ENCODE results near the gene NSMCE4A. TPM values are rescaled to one million over a fixed set of nuclear protein-coding genes. Genes with fewer than 3 reads are reported as not detected.
"Not testable (repeated sequence)": the region's sequence is repeated elsewhere in the genome, so short reads cannot be mapped to it uniquely, and the experiment has no call there.

Gene NSMCE4A, protein sequence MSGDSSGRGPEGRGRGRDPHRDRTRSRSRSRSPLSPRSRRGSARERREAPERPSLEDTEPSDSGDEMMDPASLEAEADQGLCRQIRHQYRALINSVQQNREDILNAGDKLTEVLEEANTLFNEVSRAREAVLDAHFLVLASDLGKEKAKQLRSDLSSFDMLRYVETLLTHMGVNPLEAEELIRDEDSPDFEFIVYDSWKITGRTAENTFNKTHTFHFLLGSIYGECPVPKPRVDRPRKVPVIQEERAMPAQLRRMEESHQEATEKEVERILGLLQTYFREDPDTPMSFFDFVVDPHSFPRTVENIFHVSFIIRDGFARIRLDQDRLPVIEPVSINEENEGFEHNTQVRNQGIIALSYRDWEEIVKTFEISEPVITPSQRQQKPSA
- total RNA-seq, result 30.7 and 31.2 TPM in 2 replicates

DNA sequence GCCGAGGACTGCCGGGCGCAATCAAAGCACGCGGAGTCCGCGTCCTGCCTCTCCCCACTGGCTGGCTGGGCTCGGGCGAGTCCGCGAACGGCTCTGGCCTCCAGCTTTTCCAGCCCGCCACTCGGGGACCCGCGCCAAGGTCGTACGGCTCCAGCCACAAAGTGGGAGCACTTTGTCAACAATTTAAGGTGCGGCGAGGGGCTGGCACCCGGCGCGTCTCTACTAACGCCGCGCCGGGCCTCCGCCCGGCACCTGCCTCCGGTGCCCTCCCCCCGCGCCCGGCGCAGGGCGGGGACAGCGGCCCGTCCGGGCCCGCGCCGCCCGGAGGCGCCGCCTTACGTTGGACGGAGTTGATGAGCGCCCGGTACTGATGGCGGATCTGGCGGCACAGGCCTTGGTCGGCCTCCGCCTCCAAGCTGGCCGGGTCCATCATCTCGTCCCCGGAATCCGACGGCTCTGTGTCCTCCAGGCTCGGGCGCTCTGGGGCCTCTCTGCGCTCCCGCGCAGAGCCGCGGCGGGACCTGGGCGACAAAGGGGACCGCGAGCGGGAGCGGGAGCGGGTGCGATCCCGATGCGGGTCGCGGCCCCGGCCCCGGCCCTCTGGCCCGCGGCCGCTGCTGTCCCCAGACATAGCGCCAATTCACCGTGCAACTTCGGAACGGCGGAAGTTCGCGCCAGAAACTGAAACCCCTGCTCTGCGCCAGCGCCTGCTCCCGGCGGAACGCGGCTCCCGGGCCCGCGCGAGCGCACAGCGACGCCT is at the start of gene NSMCE4A:
NSMCE4A (minus strand) TSS at position 683 of the 760 bp plus-strand sequence; CDS start at position 631, 52 bp downstream.
- peak; percentile 84 to 89 for DNase-seq (ENCODE audit: low read depth in 2 of 2)

DNA sequence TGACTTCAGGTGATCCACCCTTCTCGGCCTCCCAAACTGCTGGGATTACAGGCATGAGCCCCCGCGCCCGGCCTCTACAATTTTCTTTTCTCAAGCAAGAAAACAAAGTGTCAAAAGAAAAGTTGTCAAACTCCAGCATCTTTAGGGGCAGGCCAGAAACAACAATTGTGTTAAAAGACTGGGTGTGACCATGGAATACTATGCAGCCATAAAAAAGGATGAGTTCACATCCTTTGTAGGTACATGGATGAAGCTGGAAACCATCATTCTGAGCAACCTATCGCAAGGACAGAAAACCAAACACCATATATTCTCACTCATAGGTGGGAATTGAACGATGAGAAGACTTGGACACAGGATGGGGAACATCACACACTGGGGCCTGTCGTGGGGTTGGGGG is 48.2 kb upstream of the NSMCE4A start:
- not testable (repeated sequence) for DNase-seq (ENCODE audit: low read depth in 2 of 2)

DNA sequence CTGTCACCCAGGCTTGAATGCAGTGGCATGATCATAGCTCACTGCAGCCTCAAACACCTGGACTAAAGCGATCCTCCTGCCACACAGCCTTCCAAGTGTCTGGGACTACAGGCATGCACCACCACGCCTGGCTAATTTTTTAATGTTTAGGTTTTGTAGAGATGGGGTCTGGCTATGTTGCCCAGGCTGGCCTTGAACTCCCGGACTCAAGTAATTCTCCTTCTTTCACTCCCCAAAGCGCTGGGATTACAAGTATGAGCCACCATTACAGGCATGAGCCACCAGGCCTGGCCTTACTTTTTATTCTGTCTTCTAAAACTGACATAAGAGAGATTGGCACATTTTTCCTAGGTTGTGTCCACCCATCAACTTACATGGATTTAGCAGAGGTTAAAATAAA is 47.3 kb upstream of the NSMCE4A start:
- DNase-seq (ENCODE audit: low read depth in 2 of 2), result no peak

DNA sequence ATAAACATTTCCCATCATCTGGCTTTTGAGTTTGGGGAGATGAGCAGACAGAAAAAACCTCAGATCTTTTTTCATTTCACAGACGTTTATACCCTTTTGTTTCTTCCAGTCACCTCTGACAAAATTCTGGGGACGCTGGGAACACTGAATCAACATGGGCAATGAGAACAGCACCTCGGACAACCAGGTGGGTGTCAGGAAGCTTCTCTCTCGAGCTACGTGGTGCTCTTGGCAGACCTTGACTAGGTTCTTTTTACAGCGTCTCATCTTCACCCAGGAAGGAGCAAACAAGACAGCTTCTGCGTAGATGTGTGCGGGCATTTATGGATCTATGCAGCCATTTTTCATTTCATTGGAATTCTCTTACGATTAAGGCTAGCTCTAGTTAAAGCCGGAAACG is 46.8 kb upstream of the NSMCE4A start:
- no peak for DNase-seq (ENCODE audit: low read depth in 2 of 2)

DNA sequence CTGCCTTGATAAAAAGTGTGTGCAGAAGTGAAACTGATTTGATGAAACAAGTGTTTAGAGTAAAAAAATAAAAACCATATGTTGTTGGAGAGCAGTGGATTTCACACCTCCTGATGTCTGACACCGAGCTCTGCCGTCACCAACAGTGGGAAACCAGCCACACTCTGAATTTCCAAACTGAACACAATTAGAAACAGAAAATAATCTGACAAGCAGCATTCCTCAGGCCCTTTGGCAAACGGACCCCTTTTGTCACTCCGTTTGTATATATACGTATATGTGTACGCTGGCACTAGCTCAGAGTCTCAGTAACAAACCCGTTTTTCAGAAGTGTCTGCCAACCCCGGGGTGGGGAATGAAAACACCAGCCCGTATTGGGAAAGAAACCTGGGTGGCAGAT is 46.4 kb upstream of the NSMCE4A start:
- DNase-seq (ENCODE audit: low read depth in 2 of 2), result peak in 1 of 2 donors; percentile 5

DNA sequence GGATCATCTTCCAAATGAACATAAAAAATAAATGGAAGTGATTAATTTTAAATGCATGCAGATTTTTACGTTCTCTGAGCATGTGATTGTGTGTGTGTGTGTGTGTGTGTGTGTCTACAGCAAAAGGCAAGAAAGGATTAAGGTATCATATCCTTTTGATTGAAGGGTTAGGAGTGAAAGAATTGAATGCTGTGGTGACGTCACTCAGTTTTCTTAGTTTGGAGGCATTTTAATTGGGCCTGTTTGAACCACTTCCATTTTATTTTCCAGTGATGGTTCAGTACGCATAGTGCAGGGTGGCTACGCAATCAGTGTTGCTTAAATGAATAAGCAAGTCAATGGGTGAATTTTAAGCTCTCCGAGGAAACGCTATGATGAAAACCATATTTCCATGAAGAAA is 45.2 kb upstream of the NSMCE4A start:
- no peak for DNase-seq (ENCODE audit: low read depth in 2 of 2)

DNA sequence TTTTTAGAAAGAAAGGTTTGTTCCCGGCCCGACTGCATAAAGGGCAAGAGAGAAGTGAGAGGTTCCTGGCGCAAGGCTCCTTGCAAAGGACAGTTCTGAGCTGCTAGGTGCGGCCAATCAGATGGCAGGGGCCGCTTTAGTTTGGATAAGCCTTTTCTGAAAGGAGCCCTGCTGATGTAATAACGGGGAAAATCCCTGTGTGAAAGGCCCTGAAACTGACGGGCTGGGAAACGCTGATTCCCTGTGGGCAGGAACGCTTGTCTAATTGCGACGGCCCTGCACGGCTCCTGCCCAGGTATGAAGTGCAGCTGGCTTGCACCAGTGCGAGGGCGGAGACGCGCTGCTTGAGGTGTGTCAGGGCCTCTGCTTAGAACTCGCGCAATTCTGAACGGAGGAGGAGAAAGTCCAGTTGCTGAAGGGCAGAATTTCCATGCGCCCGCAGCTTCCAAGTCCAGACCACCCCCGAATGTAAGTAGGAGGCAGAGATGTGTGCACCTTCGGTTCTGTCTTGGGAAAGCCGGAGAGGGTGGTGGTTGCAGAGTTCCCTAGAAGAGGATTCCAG is 44.5 kb upstream of the NSMCE4A start:
- no peak for DNase-seq (ENCODE audit: low read depth in 2 of 2)

DNA sequence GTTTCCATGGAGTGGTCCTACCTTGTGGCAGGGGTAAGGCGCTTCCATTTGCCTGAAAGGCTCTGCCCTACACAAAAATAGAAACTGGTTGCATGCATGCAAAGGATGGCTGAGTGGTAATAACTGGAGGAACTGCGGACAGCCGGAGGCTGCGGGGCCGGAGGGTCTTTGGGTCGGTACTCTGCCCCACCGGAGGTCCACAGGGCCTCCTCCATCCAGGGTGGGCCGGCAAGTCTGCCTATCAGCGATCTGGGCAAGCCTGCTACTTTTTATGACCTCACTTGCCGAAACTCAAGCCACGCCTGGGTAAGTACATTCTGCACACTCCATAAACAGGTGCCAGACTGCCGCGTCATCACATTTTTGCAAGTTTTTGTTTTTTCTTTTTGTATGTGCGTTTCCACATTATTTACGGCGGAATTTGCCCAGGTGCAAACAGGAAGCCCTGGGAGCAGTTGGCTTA is 44.0 kb upstream of the NSMCE4A start:
- DNase-seq (ENCODE audit: low read depth in 2 of 2), result no peak

DNA sequence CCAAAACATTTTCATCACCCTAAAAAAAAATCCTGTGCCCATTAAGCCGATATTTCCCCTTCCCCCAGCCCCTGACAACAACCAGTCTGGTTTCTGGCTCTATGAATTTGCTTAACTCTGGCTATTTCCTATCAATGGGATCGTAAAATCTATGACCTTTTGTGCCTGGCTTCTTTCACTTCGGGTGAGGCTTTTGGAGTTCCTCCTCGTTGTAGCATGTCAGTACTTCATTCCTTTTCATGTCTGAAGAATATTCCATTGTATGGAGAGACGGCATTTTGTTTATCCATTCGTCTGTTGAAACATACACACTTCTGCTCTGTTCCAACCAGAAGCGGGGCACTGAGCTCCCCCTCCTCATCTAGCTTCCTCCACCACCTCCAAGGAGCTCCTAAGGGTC is 43.5 kb upstream of the NSMCE4A start:
- no peak for DNase-seq (ENCODE audit: low read depth in 2 of 2)

DNA sequence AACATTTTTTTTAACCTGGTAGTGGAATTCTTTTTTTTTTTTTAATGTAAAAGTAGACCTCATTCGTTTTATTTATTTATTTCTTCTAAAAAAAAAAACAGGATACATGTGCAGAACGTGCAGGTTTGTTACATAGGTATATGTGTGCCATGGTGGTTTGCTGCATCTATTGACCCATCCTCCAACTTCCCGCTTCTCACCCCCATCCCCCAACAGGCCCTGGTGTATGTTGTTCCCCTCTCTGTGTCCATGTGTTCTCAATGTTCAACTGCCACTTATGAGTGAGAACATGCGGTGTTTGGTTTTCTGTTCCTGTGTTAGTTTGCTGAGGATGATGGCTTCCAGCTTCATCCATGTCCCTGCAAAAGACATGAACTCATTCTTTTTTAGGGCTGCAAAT is 42.9 kb upstream of the NSMCE4A start:
- not testable (repeated sequence) for DNase-seq (ENCODE audit: low read depth in 2 of 2)

DNA sequence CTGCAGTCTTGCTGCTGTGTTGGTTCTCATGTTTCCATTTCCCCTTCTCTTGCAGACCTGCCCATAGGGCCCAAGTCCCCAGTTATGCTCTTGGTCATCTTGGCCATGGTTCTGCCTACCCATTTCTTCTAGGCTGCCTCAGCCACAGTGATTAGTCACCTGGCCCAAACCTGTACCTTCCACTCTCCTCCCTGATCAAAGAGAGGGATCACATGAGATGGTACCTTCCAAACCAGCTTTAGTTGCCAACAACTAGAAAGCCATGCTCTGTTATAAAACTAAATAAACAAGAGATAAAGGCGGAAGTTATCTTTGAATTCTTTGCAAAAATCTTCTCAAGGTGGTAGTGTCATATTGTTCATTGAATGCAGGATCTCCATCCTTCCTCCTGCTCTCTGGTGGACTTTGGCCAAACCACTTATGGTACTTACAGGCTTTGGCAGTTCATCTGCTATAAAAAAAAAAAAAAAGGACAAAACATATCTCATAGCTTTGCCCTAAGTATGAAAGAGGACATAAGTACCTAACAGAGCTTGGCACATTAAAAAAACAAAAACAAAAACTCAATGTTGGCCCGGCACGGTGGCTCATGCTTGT is 39.7 kb upstream of the NSMCE4A start:
- no peak for DNase-seq (ENCODE audit: low read depth in 2 of 2)

DNA sequence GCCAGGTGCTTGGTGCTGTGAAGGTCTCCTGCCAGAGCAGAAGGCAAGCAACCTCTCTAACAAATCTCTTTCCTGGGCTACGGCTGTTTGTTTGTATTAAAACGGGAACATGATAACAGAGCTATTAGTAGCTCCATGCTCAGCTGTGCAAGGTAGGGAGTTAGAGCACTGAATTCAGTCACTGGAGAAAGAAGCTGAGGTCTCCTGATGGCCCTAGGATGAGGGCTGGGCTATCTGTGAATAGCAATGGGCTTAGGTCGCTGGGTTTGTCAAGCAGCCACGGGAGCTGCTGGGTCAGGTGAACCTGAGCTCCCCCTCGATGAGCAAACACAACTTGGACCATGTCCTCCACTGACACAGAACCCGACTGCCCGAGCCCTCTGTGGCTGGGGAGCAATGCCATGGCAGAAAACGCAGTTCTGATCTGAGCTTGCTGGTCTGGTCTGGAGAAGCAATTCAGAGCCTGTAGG is 38.3 kb upstream of the NSMCE4A start:
- no peak for DNase-seq (ENCODE audit: low read depth in 2 of 2)

DNA sequence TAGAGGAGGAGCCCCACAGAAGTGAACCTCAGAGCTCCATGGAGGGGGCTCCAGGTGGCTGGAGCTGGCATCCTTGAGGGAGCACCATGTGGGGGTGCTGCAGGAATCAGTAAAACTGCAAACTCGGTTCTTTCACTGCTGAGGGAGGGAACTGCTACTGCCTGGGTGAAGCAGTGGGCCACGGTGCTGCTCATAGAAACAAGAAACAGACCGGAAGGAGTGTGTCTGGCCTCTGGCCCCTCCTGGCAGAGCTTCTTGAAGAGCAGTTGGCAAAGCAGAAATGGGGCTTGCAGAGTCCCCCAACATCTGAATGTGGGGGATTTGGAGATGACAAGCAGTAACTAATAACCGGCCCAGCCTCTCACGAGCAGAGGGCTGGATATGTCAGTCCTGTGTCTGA is 37.7 kb upstream of the NSMCE4A start:
- DNase-seq (ENCODE audit: low read depth in 2 of 2), result no peak

DNA sequence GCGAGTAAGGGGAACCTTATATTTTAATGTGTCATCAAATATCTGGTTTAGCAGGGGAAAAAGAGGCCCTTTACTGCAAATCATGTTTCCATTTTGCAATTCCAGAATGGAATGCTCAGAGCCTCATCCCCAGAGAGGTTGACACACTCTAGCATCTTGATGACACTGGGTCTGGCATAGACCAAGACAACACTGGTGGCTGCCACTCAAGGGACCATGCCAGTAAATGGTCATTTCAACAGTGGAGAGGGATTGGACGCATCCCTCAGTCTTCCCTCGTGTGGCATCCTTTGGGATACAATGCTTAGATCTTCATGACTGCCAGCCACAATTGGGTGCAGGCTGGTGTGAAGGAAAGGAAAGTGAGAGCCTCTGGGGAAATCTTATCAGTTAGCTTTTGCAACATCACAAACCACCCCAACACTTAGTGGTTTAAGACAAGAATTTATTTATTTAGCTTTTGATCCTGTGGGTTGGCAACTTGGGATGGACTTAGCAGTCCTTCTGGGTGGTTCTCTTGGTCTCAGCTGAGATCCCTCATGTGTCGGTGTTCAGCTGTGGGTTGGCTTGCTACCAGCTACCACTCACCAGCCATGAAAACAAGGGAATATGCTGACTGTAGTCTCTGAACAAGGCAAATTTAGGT is 35.5 kb upstream of the NSMCE4A start:
- no peak for DNase-seq (ENCODE audit: low read depth in 2 of 2)

DNA sequence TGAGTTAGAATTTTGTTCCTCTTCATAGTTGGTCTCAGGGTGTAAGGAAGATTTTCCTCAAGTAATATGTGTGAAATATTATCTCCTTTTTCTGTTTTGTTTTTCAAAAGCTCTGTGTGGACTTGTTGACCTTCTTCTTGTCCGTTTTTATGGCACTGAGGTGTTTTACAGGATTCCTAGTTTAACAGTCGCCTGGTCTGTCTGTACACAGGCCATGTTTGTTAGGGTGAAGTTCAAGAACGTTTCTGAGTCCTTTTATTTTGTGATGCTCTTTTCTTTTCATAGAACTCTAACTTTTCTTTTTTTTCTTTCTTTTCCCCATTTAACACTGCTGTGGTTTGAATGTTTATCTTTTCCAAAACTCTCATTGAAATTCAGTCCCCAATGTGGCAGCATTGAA is 32.4 kb upstream of the NSMCE4A start:
- no peak for DNase-seq (ENCODE audit: low read depth in 2 of 2)

DNA sequence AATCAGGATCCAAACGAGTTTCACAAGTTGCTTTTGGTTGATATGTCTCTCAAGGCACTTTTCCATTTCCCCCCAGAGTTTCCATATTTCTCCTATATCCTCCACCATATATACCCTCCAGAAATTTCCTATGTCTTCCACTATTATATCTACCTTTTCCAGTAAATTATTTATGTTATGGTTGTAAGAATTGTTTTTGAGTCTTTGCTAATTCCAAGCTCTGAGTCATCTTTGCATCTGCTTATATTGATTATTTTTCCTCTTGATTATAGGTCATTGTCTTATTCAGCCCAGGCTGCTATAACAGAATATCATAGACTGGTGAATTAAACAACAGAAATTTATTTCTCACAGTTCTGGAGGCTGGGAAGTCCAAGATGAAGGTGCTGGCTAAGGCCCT is 26.7 kb upstream of the NSMCE4A start:
- no peak for DNase-seq (ENCODE audit: low read depth in 2 of 2)

DNA sequence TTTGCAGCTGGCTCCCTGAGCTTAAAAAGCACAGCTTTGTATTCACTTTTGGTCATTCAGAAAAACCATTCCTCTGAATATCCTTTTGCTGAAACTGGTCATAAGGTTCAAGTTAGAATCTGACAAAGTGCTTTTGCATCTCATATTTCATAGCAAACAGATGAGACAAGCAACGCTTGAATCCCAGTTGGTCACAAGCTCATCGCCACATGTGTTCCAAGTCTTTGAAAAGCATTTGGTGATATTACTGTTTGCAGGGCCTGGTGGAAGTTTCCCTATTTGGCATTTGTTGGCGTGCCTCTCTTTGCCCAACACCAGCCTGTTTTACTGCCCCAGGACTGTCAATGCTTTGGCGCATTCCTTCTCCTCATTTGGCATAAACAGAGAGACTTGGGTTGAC is 24.3 kb upstream of the NSMCE4A start:
- DNase-seq (ENCODE audit: low read depth in 2 of 2), result no peak

DNA sequence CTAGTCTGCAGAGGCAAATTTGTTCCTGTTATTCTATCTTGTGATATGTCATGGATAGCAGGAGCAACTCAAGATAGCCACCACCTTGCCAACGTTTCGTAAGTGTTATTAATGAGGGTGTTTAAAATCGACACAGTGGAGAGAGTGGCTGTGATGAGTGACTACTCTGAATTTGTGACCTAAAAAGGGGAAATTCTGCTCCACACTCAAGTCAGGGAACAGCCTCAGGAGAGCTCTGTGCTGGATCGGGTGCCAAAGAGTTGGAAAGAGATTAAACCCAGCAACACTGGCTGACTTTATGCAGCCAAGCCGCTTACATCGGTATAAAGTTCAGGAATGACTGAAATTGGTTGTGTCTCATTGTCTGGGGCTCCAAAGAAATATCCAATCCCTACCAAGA is 23.4 kb upstream of the NSMCE4A start:
- DNase-seq (ENCODE audit: low read depth in 2 of 2), result no peak

DNA sequence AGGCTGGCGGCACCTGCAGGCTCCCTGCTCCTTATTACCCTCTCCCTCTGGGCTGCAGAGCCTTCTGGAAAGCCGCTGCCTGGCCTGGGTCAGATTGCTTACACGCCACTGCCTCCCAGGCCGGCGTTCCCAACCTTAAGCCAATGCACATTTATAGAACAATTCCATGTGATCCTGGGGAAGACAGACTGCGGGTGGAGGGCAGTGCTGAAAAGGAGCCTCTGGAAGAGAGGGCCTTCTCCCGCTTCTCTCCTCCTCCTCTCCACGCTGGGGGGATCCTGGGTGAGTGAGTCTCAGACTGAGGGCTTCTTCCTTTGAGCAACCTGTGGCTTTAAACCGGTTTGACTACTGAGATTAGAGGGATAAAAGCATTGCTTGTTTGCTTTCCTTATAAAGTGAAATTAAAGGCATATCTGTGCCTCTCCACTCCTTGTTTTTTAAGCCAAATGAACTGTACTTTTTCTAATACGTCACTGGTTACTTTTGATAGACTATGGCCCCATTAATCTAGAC is 19.5 kb upstream of the NSMCE4A start:
- DNase-seq (ENCODE audit: low read depth in 2 of 2), result no peak

DNA sequence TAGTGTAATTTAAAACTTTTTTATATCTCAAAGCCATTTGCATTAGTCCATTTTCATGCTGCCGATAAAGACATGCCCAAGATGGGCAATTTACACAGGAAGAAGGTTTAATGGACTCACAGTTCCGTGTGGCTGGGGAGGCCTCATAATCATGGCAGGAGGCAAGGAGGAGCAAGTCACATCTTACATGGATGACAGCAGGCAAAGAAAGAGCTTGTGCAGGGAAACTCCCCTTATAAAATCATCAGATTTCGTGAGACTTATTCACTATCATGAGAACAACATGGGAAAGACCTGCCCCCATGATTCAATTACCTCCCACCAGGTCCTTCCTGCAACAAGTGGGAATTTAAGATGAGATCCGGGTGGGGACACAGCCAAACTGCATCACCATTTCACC is 16.7 kb upstream of the NSMCE4A start:
- DNase-seq (ENCODE audit: low read depth in 2 of 2), result not testable (repeated sequence)

DNA sequence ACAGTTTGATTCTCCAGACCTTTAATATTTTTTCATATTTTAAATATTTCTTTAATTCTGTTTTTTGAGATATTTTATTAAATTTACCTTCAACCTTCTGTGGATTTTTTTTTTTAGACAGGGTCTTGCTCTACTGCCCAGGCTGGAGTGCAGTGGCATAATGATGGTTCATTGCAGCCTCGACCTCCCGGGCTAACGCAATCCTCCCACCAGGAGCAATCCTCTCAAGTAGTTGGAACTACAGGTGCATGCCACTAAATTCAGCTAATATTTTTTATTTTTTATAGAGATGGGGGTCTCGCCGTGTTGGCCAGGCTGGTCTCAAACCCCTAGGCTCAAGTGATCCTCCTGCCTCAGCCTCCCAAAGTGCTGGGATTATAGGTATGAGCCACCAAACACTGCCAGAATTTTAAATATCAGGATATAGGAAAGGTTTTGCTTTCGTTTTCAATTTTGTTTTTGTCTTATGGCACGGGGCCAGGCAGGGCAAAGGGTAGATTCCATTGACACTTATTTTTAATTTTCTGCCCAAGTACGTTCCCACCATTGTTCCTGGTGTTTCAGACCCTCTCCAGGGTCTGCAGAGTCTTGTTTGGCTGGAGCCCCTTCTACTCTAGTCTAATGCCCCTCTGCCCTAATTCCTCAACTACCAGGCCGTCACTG is 15.1 kb upstream of the NSMCE4A start:
- peak; percentile 29 to 45 for DNase-seq (ENCODE audit: low read depth in 2 of 2)
